Measurements from ENCODE around the gene LSAMP. TPM values are rescaled to one million over a fixed set of nuclear protein-coding genes. Genes with fewer than 3 reads are reported as not detected.

LSAMP gene
- total RNA-seq, 1 experiment from 2014 or later, result 0.16 TPM

- Histone ChIP-seq H3K36me3 (no peaks in the 10 kb centered on the region), H3K4me3 (no peak overlapping the region), H3K27me3 (no peaks in the 10 kb centered on the region), H3K9me3 (no peaks in the 10 kb centered on the region)
- DNase-seq, result no peak
Observed at GRCh38 chr3:116052602-116053001, 392.7 kb downstream of the LSAMP start.

GRCh38 chr3:116051586-116051985 lies 393.7 kb downstream of the LSAMP start:
- Histone ChIP-seq H3K36me3 (no peaks in the 10 kb centered on the region), H3K27me3 (no peaks in the 10 kb centered on the region), H3K9me3 (no peaks in the 10 kb centered on the region), H3K4me3 (no peak overlapping the region)
- no peak for DNase-seq

DNA sequence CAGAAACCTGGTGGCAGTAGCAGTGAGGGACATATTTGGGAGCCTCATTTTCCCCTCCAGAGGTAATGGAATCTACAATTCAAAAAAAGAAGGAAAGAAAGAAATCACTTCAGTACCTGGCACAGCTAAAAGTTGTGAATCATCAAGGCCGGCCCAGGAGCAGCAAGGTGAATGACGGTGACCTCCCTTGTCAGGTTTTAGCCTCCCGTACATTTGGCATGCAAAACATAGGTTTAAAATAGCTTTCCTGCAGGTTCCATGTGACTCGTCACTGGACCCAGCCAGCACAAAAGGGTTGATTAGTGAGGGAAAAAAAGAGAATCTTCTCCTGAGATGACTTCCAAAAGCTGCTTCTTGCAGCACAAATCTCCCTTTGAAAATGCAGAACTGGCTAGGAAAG lies 394.2 kb downstream of the LSAMP start:
- Histone ChIP-seq H3K27me3 (no peaks in the 10 kb centered on the region), H3K36me3 (no peaks in the 10 kb centered on the region), H3K4me3 (no peak overlapping the region), H3K9me3 (no peaks in the 10 kb centered on the region)
- DNase-seq, result no peak

DNA sequence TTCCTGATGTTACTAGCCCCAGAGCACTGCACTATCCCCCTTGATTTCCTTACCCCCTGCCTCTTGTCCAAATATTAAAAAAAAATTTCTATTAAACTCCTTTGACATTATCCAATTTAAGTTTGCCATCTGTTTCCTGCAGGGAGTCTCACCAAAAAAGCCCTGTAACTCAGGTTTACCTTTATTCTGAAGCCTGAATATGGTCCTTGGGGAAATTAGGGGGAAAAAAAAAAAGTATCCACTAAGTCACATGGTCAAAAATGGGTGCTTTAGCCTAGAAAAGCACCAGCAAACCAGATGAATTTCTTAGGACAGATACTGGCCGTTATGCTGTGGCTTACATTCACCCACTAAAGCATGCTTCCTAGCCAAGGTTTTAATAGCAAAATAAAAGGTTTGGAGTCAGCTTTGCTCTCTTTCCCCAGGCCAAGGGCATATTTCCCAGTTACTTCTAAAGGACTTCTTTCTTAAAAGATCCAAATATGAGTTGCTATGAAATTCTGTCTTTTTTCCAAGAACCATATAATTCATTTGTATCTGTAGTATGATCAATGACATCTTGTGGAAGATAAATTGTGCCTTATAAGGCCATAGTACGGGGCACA lies 394.9 kb downstream of the LSAMP start:
- Histone ChIP-seq H3K36me3 (no peaks in the 10 kb centered on the region), H3K27me3 (no peaks in the 10 kb centered on the region), H3K9me3 (no peaks in the 10 kb centered on the region), H3K4me3 (no peak overlapping the region)
- DNase-seq, result no peak

- Histone ChIP-seq H3K27me3 (no peaks in the 10 kb centered on the region), H3K4me3 (no peak overlapping the region), H3K9me3 (no peaks in the 10 kb centered on the region), H3K36me3 (no peaks in the 10 kb centered on the region)
- no peak for DNase-seq
Observed at GRCh38 chr3:116048991-116049390, 396.3 kb downstream of the LSAMP start.

DNA sequence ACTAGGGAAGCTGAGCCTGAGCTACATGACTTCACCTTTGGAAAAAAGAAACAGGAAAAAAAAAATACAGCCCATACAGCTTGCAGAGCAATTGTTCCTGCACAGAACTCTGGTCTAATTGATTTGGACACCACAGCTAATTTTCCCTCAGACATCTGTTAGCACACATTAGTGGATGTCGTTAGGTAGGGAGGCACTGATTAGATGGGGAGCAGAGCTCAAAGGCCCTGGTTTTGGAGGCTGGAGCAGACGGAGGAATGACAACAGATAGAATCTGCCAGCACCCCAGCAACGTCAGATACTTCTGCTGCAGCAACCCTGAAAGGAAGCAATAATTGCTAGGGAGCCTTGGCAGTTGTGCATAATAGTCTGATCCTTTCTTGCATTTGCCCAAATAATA lies 398.9 kb downstream of the LSAMP start:
- no peak overlapping the region for H3K4me3 ChIP-seq
- no peaks in the 10 kb centered on the region for H3K9me3 ChIP-seq

GRCh38 chr3:116045314-116045713 lies 400.0 kb downstream of the LSAMP start:
- no peak overlapping the region for H3K4me3 ChIP-seq
- H3K27me3 ChIP-seq, result no peaks in the 10 kb centered on the region
- no peaks in the 10 kb centered on the region for H3K9me3 ChIP-seq
- no peaks in the 10 kb centered on the region for H3K36me3 ChIP-seq
- no peak for DNase-seq

More for the DNA sequence above, 398.9 kb downstream of the LSAMP start:
- no peak for DNase-seq
- Histone ChIP-seq H3K36me3 (no peaks in the 10 kb centered on the region), H3K27me3 (no peaks in the 10 kb centered on the region)

- H3K27me3 ChIP-seq, result no peaks in the 10 kb centered on the region
- DNase-seq, result no peak
- H3K4me3 ChIP-seq, result no peak overlapping the region
- H3K36me3 ChIP-seq, result no peaks in the 10 kb centered on the region
- H3K9me3 ChIP-seq, result no peaks in the 10 kb centered on the region
Observed at GRCh38 chr3:116040152-116040551, 405.1 kb downstream of the LSAMP start.

DNA sequence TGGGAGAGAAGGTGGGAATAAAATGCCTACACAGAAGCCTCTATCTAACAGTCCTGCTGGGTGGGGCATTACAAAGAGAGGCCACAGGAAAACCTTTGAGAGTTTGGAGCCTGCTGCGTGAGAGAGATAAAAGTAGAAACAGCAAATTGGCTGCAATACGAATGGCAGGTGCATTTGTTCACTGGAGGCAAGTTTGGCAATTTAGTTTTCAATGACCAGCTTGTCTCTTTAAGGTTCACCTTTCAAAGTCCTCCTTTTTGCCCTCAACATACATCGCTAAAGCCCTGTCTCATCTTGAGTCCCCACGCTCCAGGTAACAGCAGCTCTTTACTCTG lies 405.7 kb downstream of the LSAMP start:
- H3K27me3 ChIP-seq, result no peaks in the 10 kb centered on the region
- H3K36me3 ChIP-seq, result no peaks in the 10 kb centered on the region
- H3K4me3 ChIP-seq, result no peak overlapping the region
- DNase-seq, result no peak
- no peaks in the 10 kb centered on the region for H3K9me3 ChIP-seq

GRCh38 chr3:116038968-116039650 lies 406.2 kb downstream of the LSAMP start:
- H3K4me3 ChIP-seq, result no peak overlapping the region
- DNase-seq, result no peak
- no peaks in the 10 kb centered on the region for H3K27me3 ChIP-seq
- no peaks in the 10 kb centered on the region for H3K9me3 ChIP-seq
- no peaks in the 10 kb centered on the region for H3K36me3 ChIP-seq

DNA sequence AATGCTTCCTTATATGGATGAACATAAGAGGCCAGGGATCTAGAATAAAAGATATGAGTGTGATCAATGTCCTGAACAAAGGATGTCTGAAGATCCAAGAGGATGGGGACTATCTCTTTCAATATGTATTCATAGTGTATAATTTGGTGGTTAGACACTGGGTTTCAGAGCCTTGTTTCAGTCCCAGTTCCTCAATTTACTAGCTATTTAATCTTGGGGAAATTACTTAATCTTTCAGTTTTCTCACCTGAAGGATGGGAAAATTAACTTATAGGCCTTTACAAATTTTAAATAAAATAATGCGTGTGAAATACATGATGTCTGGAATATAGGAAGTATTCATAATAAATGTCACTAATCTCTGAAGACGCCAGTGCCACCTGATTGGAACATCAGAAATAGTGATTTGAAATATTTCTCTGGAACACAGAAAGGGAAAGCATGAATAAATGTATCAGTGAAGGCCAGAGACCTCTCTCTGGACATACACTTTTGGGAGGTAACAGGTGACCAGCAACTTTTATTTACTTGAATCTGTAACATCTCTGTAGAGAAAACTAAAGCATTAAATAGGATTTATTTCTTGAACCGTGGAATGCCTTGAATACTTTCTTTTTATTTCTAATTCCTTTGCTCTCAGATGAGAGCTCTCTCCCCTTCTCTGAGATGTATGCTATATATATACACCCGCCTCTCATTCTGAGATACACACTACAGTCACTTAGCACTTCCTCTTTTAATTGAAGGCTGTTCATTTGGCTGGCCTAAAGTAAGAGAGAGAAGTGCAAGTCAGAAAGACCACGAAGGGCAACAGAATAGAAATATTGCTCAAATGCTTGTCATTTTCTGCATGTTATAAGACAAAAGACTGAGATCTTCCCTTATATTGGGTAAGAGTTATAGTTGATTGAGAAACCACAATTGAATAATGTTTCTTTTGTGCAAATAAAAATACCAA lies 407.1 kb downstream of the LSAMP start:
- H3K4me3 ChIP-seq, result no peak overlapping the region
- H3K27me3 ChIP-seq, result no peaks in the 10 kb centered on the region
- no peaks in the 10 kb centered on the region for H3K36me3 ChIP-seq
- no peaks in the 10 kb centered on the region for H3K9me3 ChIP-seq
- DNase-seq, result no peak

DNA sequence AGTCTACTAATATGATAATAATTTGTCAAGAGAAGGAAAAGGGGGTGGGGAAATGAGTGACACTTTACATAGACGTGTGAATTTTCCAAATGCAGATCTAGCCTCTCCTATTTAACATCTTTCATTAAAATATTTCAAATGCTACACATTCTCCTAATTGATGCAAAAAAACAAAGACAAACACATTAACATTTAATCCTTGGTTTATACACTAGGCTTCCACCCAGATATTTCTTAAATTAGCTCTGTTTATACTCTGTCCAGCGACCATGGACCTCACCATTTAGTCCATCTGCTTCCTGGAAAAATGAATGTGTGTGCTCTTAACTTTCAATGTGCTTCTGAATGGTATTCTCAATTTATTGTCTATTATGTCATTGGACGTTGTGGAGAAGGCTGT lies 409.9 kb downstream of the LSAMP start:
- Histone ChIP-seq H3K36me3 (no peaks in the 10 kb centered on the region), H3K9me3 (no peaks in the 10 kb centered on the region), H3K4me3 (no peak overlapping the region), H3K27me3 (no peaks in the 10 kb centered on the region)
- no peak for DNase-seq

DNA sequence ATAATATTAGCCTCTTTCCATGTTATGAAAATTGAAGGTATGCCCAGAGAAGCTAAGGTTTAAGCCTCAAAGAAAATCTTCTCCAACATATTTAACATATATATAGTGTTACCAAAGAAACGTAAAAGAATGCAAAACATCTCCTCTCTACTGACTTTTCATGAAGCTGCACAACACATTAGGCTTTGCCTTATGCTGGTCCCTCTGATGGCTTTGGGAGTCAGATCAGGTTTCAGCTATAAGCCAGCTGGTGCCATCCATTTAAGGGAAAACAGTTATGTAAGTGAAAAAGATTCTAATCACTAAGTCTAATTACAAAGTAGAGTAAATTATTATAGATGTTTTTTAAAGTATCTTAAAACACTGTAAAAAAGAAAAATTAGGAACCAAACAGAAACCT lies 410.5 kb downstream of the LSAMP start:
- Histone ChIP-seq H3K27me3 (no peaks in the 10 kb centered on the region), H3K36me3 (no peaks in the 10 kb centered on the region), H3K4me3 (no peak overlapping the region), H3K9me3 (no peaks in the 10 kb centered on the region)
- DNase-seq, result no peak

DNA sequence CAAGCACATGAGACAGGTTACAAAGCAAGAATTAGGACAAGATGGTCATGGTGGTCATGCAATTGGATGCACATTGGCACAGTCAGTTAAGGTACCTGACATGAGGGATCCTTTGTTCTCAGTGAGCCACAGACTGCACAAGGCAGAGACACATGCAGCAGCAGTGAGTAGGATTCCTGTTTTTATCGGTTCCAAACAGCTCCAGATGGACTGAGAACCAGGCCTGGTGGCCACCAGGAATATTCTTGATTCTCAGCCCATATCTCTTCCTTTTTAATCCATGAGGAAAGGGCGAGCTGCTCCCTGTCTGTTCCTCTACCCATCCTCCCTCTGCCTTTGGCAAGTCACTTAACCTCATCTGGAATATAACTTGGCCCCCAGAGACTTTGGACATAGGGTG lies 411.2 kb downstream of the LSAMP start:
- Histone ChIP-seq H3K4me3 (no peak overlapping the region), H3K9me3 (no peaks in the 10 kb centered on the region), H3K27me3 (no peaks in the 10 kb centered on the region), H3K36me3 (no peaks in the 10 kb centered on the region)
- no peak for DNase-seq

- Histone ChIP-seq H3K9me3 (no peaks in the 10 kb centered on the region), H3K4me3 (no peak overlapping the region), H3K36me3 (no peaks in the 10 kb centered on the region), H3K27me3 (no peaks in the 10 kb centered on the region)
- DNase-seq, result no peak
Observed at GRCh38 chr3:116033516-116033915, 411.8 kb downstream of the LSAMP start.

DNA sequence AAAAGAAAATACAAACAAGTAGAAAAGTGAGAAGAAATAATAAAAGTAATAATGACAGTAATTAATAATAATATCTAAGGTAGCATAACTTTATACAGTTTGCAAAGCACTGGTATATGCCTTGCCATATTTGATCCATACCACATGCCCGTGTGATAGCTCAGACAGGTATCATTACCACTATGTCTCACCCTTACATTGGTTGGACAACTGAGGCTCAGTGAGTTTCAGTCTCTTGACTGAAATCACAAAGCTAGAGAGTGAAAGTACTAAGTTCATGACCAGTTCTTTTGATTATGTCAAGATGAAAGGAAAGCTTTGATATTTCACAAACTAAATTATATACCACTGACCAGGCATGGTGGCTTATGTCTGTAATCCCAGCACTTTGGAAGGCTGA lies 413.1 kb downstream of the LSAMP start:
- no peaks in the 10 kb centered on the region for H3K9me3 ChIP-seq
- no peak for DNase-seq

GRCh38 chr3:116030131-116030850 lies 415.0 kb downstream of the LSAMP start:
- H3K36me3 ChIP-seq, result no peaks in the 10 kb centered on the region
- no peak overlapping the region for H3K4me3 ChIP-seq
- no peaks in the 10 kb centered on the region for H3K9me3 ChIP-seq
- DNase-seq, result no peak
- no peaks in the 10 kb centered on the region for H3K27me3 ChIP-seq

More for the DNA sequence above, 413.1 kb downstream of the LSAMP start:
- Histone ChIP-seq H3K4me3 (no peak overlapping the region), H3K36me3 (no peaks in the 10 kb centered on the region), H3K27me3 (no peaks in the 10 kb centered on the region)

Measured in MG63 (cell line).